B cell (primary cell): ENCODE data around the gene NCAPH2. TPM values are rescaled to one million over a fixed set of nuclear protein-coding genes. Genes with fewer than 3 reads are reported as not detected.

ENCODE experiments used
- ATAC-seq: fragments of 200-7000 bp; cut with Tn5 transposase; one replicate; pipeline ENCODE4 v1.10.0; 2021; ENCODE audit warnings: low read depth, mild to moderate bottlenecking, moderate number of reproducible peaks, moderate library complexity
- CTCF ChIA-PET: fragments of 350-600 bp; sonication (Branson Sonifier 250); formaldehyde crosslinking; loops from one replicate; lab custom pipeline; 2021; ENCODE audit warnings: antibody characterized with exemption, inconsistent platforms; lab: Charles Lee
- POLR2A ChIA-PET: fragments of 350-600 bp; sonication (Branson Sonifier 250); formaldehyde crosslinking; loops from one replicate; lab custom pipeline; 2021; ENCODE audit warnings: antibody characterized with exemption; lab: Charles Lee
- DNase-seq: peaks from one replicate; pipeline ENCODE4 v3.0.0; 2013
- H2AFZ ChIP-seq: 2 replicates; pipeline ENCODE4 v1.6.1; 2012; ENCODE audit warnings: mild to moderate bottlenecking, low read depth, low read length; ENCODE audit not compliant: insufficient read depth, poor library complexity, severe bottlenecking
- H3K27ac ChIP-seq, 2 donors: 1 replicate in 1 of 2; 2 replicates in 1 of 2; pipeline ENCODE4 v1.5.1; 2012 to 2013; ENCODE audit warnings: low read length in 2 of 2, mild to moderate bottlenecking in 2 of 2, moderate library complexity in 1 of 2
- H3K27me3 ChIP-seq, 4 experiments: fragments of 200-600 bp in 1 of 4; sonication (generic) in 1 of 4; replicated peaks in 1 of 4; 1 replicate in 2 of 4; 2 replicates in 2 of 4; pipeline versions ENCODE4 v1.6.1 to v1.7.0; 2013 to 2016; ENCODE audit warnings: low read length in 3 of 4, mild to moderate bottlenecking in 2 of 4, mixed read lengths in 1 of 4, moderate library complexity in 1 of 4; ENCODE audit not compliant: insufficient read depth in 4 of 4, control insufficient read depth in 3 of 4; ENCODE audit errors: control extremely low read depth in 1 of 4
- H3K36me3 ChIP-seq, 2 experiments: replicated peaks in 1 of 2; 1 replicate in 1 of 2; 2 replicates in 1 of 2; pipeline versions ENCODE4 v1.6.1 to v1.7.1; 2013; ENCODE audit warnings: low read length in 1 of 2; ENCODE audit not compliant: insufficient read depth in 2 of 2, control insufficient read depth in 1 of 2; ENCODE audit errors: control extremely low read depth in 1 of 2, extremely low read depth in 1 of 2
- H3K4me1 ChIP-seq, 2 donors: fragments of 200-600 bp in 1 of 2; sonication (generic) in 1 of 2; 1 replicate in 1 of 2; 2 replicates in 1 of 2; pipeline versions ENCODE4 v1.5.1 to v1.6.1; 2013 to 2017; ENCODE audit warnings: low read length in 2 of 2; ENCODE audit not compliant: control insufficient read depth in 2 of 2, insufficient read depth in 2 of 2
- H3K4me2 ChIP-seq: replicated peaks from 2 replicates; pipeline ENCODE3; 2012; ENCODE audit warnings: mild to moderate bottlenecking, low read depth, low read length; ENCODE audit not compliant: poor library complexity, severe bottlenecking
- H3K4me3 ChIP-seq, 5 experiments: fragments of 200-600 bp in 1 of 5; sonication (generic) in 1 of 5; 1 replicate in 3 of 5; 2 replicates in 2 of 5; pipeline versions ENCODE4 v1.5.1 to v1.7.0; 2011 to 2016; ENCODE audit warnings: low read length in 4 of 5, mild to moderate bottlenecking in 4 of 5, low read depth in 2 of 5, control low read depth in 1 of 5, moderate library complexity in 1 of 5; ENCODE audit not compliant: insufficient read depth in 1 of 5; ENCODE audit errors: control extremely low read depth in 1 of 5, extremely low read depth in 1 of 5
- H3K79me2 ChIP-seq: fragments of 200-600 bp; sonication (generic); one replicate; pipeline ENCODE4 v1.6.0; 2016; ENCODE audit warnings: low read length; ENCODE audit not compliant: control insufficient read depth, insufficient read depth
- H3K9ac ChIP-seq: fragments of 200-600 bp; sonication (generic); 2 replicates; pipeline ENCODE4 v1.6.1; 2017; ENCODE audit warnings: mild to moderate bottlenecking, low read length, moderate library complexity
- H3K9me3 ChIP-seq, 3 donors: one replicate each; pipeline versions ENCODE4 v1.6.1 to v1.7.1; 2013; ENCODE audit warnings: low read length in 2 of 3; ENCODE audit not compliant: control insufficient read depth in 2 of 3, insufficient read depth in 1 of 3; ENCODE audit errors: control extremely low read depth in 1 of 3
- H4K20me1 ChIP-seq: 2 replicates; pipeline ENCODE4 v1.6.0; 2012; ENCODE audit warnings: mild to moderate bottlenecking, low read length; ENCODE audit not compliant: insufficient read depth, control insufficient read depth, poor library complexity, severe bottlenecking
- H3K27ac Mint-ChIP-seq: one replicate; pipeline ENCODE4 v1.8.0; 2021; ENCODE audit warnings: mixed read lengths
- H3K27me3 Mint-ChIP-seq: one replicate; pipeline ENCODE4 v1.8.0; 2021; ENCODE audit warnings: mixed read lengths
- H3K4me1 Mint-ChIP-seq: one replicate; pipeline ENCODE4 v1.8.0; 2021; ENCODE audit warnings: mixed read lengths
- H3K4me3 Mint-ChIP-seq: one replicate; pipeline ENCODE4 v1.8.0; 2021; ENCODE audit warnings: mixed read lengths
- H3K9me3 Mint-ChIP-seq: one replicate; pipeline ENCODE4 v1.8.0; 2022; ENCODE audit warnings: mixed read lengths; ENCODE audit not compliant: insufficient read depth
- CTCF ChIP-seq: fragments of 200-600 bp; IDR thresholded peaks from one replicate; pipeline ENCODE4 v1.8.0; 2022; ENCODE audit warnings: antibody characterized with exemption, mild to moderate bottlenecking
- EZH2 ChIP-seq: IDR thresholded peaks from 2 replicates; pipeline ENCODE4 v1.6.1; 2012; ENCODE audit warnings: borderline replicate concordance, low read depth, mild to moderate bottlenecking, moderate library complexity, low read length; ENCODE audit not compliant: insufficient read depth, poor library complexity, severe bottlenecking
- WGBS: methylation state at CpG from one replicate; pipeline ENCODE4 v1.1.5; 2013; ENCODE audit warnings: missing lambda C conversion rate; ENCODE audit not compliant: insufficient coverage; 5-methylcytosine and 5-hydroxymethylcytosine counted together
- intact Hi-C: fragments of 100-400 bp; cut with micrococcal nuclease; formaldehyde crosslinking; loops from one replicate; pipeline ENCODE4 v1.10.0; 2022
- polyA plus RNA-seq: library from polyadenylated mRNA; depleted of rRNA; stranded (reverse); fragments of >200 nt; gene quantifications from 2 replicates; pipeline ENCODE4 v1.2.3, GENCODE V29; 2012
- total RNA-seq, 2 donors: library from RNA; stranded (reverse); fragments of 120-200 nt in 1 of 2; gene quantifications; 1 replicate in 1 of 2; 2 replicates in 1 of 2; pipeline versions ENCODE4 v1.2.3 to v1.2.4, GENCODE V29; 2013 to 2022

The NCAPH2 gene
- total and polyA plus RNA-seq, 2 donors (not counting 1 experiment from before 2014, with no cell fraction given) = 47.1 to 76.9 TPM

- peaks cover 26% of the 10 kb centered on the region for H3K4me1 Mint-ChIP-seq
- H2AFZ ChIP-seq = no peak overlapping the region
- no peak overlapping the region for H3K27ac Mint-ChIP-seq
- H3K4me3 ChIP-seq = no peak overlapping the region
- no peak overlapping the region for H3K4me3 Mint-ChIP-seq
- intact Hi-C loops = loop anchor here (5.0 kb wide), 1 partner anchor 162 kb away; the partner anchor contains the start of gene PPP6R2
- WGBS = 95% methylated on average over 37 of the region's 44 CpGs
- H3K4me2 ChIP-seq = no peak overlapping the region
- H3K4me1 ChIP-seq = peaks cover 19 to 29% of the 10 kb centered on the region in 2 donors
- H3K27ac ChIP-seq = no peak overlapping the region
- POLR2A ChIA-PET = no interaction called here
- H3K36me3 ChIP-seq = peaks cover 0 to 32% of the 10 kb centered on the region in 2 experiments
- H3K27me3 ChIP-seq = no peaks in the 10 kb centered on the region
- no peak overlapping the region for H3K9ac ChIP-seq
- DNase-seq (peak; percentile 22), ATAC-seq (no peak)
- no peaks in the 10 kb centered on the region for H3K27me3 Mint-ChIP-seq
- CTCF ChIA-PET = interaction anchor here (0.5 to 0.9 kb wide), 2 partner anchors 78 to 150 kb away, joined by 3 to 5 read pairs; no protein-coding TSS in a partner anchor
- TF ChIP-seq CTCF (no peak), EZH2 (no peak)
- no peaks in the 10 kb centered on the region for H3K9me3 Mint-ChIP-seq
- H3K9me3 ChIP-seq = no peaks in the 10 kb centered on the region
- H4K20me1 ChIP-seq = peaks cover 30% of the 10 kb centered on the region
- peaks cover 36% of the 10 kb centered on the region for H3K79me2 ChIP-seq
Observed at GRCh38 chr22:50504369-50505211, 3.4 kb upstream of the NCAPH2 start.
